ENCODE measurements around the gene ABHD14A. TPM values are rescaled to one million over a fixed set of nuclear protein-coding genes. Genes with fewer than 3 reads are reported as not detected.

Gene ABHD14A
- total and polyA plus RNA-seq, 2 of the 4 experiments (the other 2 are of a cell fraction), result 3.4 to 10.0 TPM

DNA sequence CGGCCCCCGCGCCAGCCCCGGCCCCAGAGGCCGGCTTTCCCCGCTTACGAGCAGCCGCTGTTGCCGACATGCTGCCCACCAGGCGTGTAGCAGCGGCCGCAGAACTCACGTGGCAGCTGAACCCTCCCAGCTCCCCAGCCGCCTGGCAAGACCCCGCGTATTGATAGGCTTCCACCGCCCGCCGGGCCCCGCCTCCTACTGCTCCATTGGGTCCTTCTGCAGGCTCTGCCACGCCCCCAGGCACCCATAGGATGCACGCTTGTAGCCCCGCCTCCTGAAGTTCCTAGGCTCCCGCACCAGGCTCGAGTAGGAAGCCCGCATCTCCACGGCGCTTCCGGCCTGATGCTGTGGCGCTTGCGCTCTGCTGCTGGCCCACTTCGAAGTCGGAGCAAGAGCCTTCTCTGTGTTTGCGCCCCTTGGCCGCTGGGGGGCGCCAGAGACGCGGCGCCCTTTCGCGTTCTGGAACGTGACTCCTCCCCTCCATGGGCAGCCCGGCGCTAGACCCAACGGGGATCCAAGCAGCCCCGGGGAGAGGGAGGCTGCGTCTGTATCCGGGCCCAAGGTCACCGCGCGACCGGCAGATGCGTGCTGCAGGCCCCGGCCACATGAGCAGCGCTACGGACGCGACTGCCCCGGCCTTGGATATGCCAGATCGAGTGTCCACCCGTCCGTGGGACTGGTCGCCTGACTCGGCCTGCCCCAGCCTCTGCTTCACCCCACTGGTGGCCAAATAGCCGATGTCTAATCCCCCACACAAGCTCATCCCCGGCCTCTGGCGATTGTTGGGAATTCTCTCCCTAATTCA lies 32.9 kb upstream of the ABHD14A start, which contains the start of the genes PARP3 and RRP9:
Gene PARP3 (plus strand): TSS at position 566 of the 805 bp plus-strand sequence. CDS start 993 bp downstream, outside the sequence.
Gene RRP9 (minus strand): TSS at position 107 of the 805 bp plus-strand sequence. CDS start 37 bp downstream, at position 70.
- POLR2A ChIA-PET (ENCODE audit: unreplicated experiment), result interaction anchor here (0.6 kb wide), 2 partner anchors 12 to 1373 kb away, joined by 3 to 5 read pairs; partner anchors contain the start of gene HEMK1
- Histone ChIP-seq H3K14ac (replicated peaks; ENCODE audit: low read depth, low read length) (peak within 1 kb of the TSS; percentile 92), H2BK15ac (ENCODE audit: low read depth, low read length) (peak within 1 kb of the TSS; percentile 64; the same call in 1 of the 3 replicates), H2BK120ac (ENCODE audit: low read depth, low read length) (peak within 1 kb of the TSS; percentile 58), H3K9me1 (ENCODE audit: insufficient read depth, low read length) (peaks cover 12% of the 10 kb centered on the region), H2AK5ac (ENCODE audit: low read depth, low read length) (peak within 1 kb of the TSS; percentile 97), H3K9me3 (ENCODE audit: control insufficient read depth, insufficient read depth, low read length) (no peaks in the 10 kb centered on the region), H4K8ac (ENCODE audit: low read depth in 2 of 2, low read length in 2 of 2) (peak within 1 kb of the TSS; percentile 97), H3K27ac (ENCODE audit: insufficient read depth, low read length) (peak within 1 kb of the TSS; percentile 79), H3K4me2 (ENCODE audit: low read depth, low read length) (peak within 1 kb of the TSS; percentile 98), H2AFZ (replicated peaks; ENCODE audit: low read length, poor library complexity) (peak within 1 kb of the TSS; percentile 94), H2AK9ac (replicated peaks; ENCODE audit: low read depth, low read length, poor library complexity) (peak within 1 kb of the TSS; percentile 96), H3K36me3 (ENCODE audit: control insufficient read depth, insufficient read depth, low read length) (peaks cover 12% of the 10 kb centered on the region), H2BK20ac (ENCODE audit: low read depth, low read length) (0 out of 2 replicates have a peak within 1 kb of the TSS, but pooled peaks have one; percentile 11), H3K56ac (ENCODE audit: extremely low read depth, insufficient read depth, low read length) (peak within 1 kb of the TSS; percentile 37; the same call in 1 of the 2 replicates), H3K4me3 (ENCODE audit: insufficient read depth, low read depth, low read length) (peak within 1 kb of the TSS; percentile 49), H3K4ac (ENCODE audit: low read depth, low read length) (peak within 1 kb of the TSS; percentile 91), H3K9ac (ENCODE audit: low read depth, low read length) (peak within 1 kb of the TSS; percentile 66), H4K91ac (ENCODE audit: insufficient read depth, low read depth, low read length) (peak within 1 kb of the TSS; percentile 90), H4K20me1 (ENCODE audit: insufficient read depth, low read length) (peaks cover 9% of the 10 kb centered on the region), H4K5ac (ENCODE audit: low read depth, low read length) (peak within 1 kb of the TSS; percentile 98), H3K18ac (ENCODE audit: low read depth, low read length) (peak within 1 kb of the TSS; percentile 61), H2BK5ac (ENCODE audit: low read depth, low read length, poor library complexity, severe bottlenecking) (peak within 1 kb of the TSS; percentile 79), H3K4me1 (ENCODE audit: control insufficient read depth, insufficient read depth, low read length) (peaks cover 13% of the 10 kb centered on the region), H3K79me1 (ENCODE audit: low read depth in 1 of 2, low read length in 2 of 2) (peaks cover 21 to 41% of the 10 kb centered on the region in 2 experiments; a peak in 3 of 4 replicates), H3K23ac (ENCODE audit: low read depth, low read length) (peak within 1 kb of the TSS; percentile 54; the same call in 1 of the 2 replicates), H3K27me3 (ENCODE audit: control insufficient read depth, insufficient read depth, low read length) (no peaks in the 10 kb centered on the region)
- peak; percentile 100 for DNase-seq
- WGBS, 2 experiments (ENCODE audit: extremely low coverage in 2 of 2, insufficient read length in 1 of 2), result 0% methylated on average over 32 of the region's 67 CpGs; no CpG with 5 or more reads in 1 of the 2 experiments
- CTCF ChIA-PET, result interaction anchor here (0.6 to 1.2 kb wide), 8 partner anchors 10 to 1326 kb away, joined by 3 to 10 read pairs (median 4); partner anchors contain the start of gene ABHD14B
- ATAC-seq (ENCODE audit: low read depth), result peak; percentile 93
- intact Hi-C loops (cut with micrococcal nuclease) (loop anchor here (1.0 to 5.0 kb wide), 8 partner anchors 32 to 255 kb away; partner anchors contain the start of genes ABHD14B, ACY1, DUSP7 and RPL29), in situ Hi-C loops (cut with MboI; ENCODE audit: low sequenced_read_pairs) (loop anchor here (25.0 kb wide), 1 partner anchor 555 kb away; the partner anchor contains the start of genes MANF and RBM15B), dilution Hi-C loops (cut with HindIII; ENCODE audit: low sequenced_read_pairs, unreplicated experiment) (no loop called here)
- BruUV-seq (replicated peaks), result no TSS peak
- TF ChIP-seq MAZ (IDR thresholded peaks at IDR 0.05; ENCODE audit: borderline replicate concordance, low read depth, low read length) (peak; percentile 66), BHLHE40 (IDR thresholded peaks at IDR 0.05; ENCODE audit: low read depth, low read length) (peak; percentile 70), POLR2A (IDR thresholded peaks at IDR 0.05; ENCODE audit: low read depth, low read length) (peak; percentile 51), FOS (IDR thresholded peaks at IDR 0.05; ENCODE audit: low read depth, low read length) (no peak; the same call in 1 of the 2 replicates), MAFK (IDR thresholded peaks at IDR 0.05; ENCODE audit: low read depth, low read length) (no peak), RAD21 (IDR thresholded peaks at IDR 0.05; ENCODE audit: low read length) (peak; percentile 97), RFX5 (IDR thresholded peaks at IDR 0.05; ENCODE audit: low read depth, low read length) (no peak), MXI1 (IDR thresholded peaks at IDR 0.05; ENCODE audit: borderline replicate concordance, low read depth, low read length) (peak; percentile 100), CEBPB (IDR thresholded peaks at IDR 0.05; ENCODE audit: low read depth, low read length) (no peak), NFE2L2 (IDR thresholded peaks at IDR 0.05; ENCODE audit: low read depth, low read length) (no peak), SMC3 (IDR thresholded peaks at IDR 0.05; ENCODE audit: low read depth, low read length) (peak; percentile 79)
- TF ChIP-seq, protein P1, sequence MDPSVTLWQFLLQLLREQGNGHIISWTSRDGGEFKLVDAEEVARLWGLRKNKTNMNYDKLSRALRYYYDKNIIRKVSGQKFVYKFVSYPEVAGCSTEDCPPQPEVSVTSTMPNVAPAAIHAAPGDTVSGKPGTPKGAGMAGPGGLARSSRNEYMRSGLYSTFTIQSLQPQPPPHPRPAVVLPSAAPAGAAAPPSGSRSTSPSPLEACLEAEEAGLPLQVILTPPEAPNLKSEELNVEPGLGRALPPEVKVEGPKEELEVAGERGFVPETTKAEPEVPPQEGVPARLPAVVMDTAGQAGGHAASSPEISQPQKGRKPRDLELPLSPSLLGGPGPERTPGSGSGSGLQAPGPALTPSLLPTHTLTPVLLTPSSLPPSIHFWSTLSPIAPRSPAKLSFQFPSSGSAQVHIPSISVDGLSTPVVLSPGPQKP (IDR thresholded peaks at IDR 0.05; ENCODE audit: borderline replicate concordance, low read depth, low read length), result no peak
- TF ChIP-seq, protein P2, sequence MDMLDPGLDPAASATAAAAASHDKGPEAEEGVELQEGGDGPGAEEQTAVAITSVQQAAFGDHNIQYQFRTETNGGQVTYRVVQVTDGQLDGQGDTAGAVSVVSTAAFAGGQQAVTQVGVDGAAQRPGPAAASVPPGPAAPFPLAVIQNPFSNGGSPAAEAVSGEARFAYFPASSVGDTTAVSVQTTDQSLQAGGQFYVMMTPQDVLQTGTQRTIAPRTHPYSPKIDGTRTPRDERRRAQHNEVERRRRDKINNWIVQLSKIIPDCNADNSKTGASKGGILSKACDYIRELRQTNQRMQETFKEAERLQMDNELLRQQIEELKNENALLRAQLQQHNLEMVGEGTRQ (IDR thresholded peaks at IDR 0.05; ENCODE audit: low read depth, low read length), result peak; percentile 72
